NCI-H2227 (cell line): ENCODE results near the gene SMAD6.

Source experiments
- DNase-seq: peaks from one replicate; lab custom pipeline; 2025; ENCODE audit not compliant: unreplicated experiment; lab: John Stamatoyannopoulos, UW

SMAD6 gene

DNA sequence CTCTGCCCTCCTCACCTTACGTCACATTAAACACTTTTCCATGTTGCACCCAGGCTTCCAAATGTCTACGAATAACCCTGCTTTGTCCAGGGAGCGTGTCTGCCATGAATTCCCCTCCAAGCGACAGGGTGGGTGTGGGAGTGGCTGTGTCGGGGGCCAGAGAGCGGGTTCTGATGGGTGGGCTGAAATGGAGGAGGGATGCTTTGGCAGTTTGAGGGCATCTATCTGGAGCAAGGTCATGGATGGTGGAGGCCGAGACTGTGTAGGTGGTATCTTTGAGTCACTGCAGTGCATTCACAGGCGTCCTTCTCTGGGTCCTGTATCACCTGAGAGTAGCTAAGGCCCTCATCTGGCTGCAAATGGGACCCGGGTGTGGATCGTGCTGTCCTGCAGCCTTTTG lies 36.6 kb downstream of the SMAD6 start:
- no peak for DNase-seq

DNA sequence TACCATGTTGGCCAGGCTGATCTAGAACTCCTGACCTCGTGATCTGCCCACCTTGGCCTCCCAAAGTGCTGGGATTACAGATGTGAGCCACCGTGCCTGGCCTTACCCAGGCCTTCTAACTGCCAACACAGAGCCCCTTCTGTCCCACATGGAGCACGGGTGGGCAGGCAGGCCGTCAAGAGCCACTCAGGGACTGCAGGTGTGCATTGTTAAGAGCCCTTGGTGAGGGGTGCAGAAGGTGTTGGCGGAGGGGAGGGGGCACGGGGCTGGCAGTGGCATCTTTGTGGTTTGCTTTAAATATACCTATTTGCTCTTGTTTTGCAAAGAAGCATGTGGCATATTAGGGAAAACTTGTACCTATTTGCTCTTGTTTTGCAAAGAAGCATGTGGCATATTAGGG lies 37.3 kb downstream of the SMAD6 start:
- DNase-seq, result no peak

DNA sequence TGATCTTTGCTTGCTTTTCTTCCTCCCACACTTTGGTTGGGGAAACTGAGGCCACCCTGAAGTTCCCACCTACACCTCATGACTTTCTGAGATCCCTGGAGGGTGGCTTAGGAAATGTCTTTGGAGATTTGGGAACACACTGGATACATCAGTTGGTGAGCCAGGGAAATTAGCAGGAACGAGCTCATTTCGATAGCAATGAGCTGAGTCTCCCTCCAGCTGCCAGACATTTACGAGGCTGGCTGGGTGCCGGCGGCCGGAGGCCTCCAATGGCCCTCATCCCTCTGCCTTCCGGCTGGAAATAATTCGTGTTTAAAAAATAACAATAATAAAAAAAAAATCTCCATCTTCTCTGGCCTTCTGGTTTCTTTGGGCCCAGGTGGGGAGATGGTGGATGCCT lies 38.8 kb downstream of the SMAD6 start:
- DNase-seq, result no peak

DNA sequence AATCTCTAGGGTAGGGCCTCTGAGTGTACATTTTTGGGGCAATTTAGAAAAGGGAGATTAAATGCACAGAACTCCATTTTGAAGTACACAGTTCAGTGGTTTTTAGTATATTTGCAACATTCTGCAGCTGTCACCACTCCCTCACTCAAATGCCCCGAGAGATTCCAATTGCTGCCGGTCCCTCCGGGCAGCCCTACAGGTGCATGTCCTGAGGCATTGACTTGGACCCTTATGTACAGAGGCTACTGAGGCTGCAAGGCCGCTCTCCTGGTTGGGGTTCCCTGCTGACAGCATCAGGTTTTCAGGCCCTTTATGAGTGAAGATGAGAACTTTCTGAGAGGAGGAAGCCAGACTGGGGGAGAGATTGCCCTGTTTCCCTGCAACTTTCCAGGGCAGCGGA lies 39.6 kb downstream of the SMAD6 start:
- no peak for DNase-seq

DNA sequence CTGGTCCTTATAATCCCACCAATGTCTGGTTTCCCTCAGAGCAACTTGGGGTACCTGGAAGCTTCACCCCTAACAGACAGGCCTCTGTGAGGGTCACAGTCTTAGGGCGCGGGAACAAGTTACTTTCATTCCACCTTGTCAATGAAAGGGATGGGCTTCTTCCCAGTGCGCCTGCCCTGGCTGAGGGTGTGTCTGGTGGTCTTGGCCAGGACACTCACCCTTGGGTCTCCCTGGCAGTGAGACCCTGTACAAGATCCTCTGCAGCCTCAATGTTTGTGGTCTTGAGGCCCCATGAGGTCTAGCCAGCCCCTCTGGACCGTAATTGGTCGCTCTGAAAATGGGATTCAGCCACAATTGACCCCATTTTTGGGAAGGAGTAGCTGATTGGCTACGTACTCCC lies 40.2 kb downstream of the SMAD6 start:
- no peak for DNase-seq

DNA sequence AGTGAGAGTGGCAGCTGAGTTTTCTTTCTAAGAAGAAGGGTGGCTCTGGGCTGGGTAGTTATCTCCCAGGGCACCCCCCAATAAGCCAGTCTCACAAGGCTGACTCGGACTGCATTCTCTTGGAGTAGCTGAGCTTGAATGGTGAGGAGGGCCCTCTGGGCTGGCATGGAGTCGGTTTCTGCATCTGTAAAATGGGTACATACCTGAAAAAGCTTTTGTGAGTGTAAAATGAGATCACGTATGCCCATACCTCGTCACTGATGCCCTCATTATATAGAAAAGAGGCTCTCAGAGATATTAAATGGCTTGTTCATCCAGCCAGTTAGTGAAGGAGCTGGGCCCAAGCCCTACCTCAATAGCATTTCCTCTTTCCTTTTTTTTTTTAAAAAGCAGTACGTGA lies 41.2 kb downstream of the SMAD6 start:
- no peak for DNase-seq

DNA sequence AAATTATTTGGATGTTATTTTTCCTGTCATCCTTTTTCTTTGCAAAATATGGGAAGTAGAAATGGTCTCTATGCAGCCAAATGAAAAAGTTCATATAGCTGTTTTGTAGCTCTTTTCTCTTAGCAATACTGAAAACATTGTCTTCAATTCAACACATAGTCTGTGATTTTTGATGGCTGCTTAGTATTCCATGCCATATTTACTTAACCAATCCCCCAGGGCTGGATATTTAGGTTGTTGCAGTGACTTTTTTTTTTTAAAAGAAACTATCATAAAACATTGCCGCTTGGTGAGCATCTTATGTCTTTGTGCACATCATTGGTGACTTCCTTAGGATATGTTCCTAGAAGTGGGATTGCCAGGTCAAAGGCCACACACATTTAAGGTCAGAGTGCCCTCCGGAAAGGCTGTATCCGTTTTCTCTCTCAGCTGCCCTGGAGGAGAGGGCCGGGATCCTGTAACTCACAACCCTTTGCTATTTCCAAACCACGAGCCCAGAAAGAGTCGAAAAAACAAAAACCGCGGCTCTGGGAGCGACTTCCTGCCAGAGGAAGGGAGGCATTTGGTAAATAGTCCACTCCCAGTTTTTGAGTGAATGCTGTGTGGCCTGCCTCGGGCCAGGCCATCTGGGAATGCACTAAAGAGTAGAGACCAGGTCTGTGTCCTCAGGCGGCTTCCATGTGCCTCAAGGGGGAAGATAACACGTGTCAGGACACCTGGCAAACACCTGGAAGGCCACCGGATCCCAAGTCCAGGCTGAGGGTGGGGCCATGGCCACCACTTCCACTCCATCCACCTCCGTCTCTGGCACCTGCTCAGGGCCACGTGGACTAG lies 41.9 kb downstream of the SMAD6 start:
- no peak for DNase-seq

DNA sequence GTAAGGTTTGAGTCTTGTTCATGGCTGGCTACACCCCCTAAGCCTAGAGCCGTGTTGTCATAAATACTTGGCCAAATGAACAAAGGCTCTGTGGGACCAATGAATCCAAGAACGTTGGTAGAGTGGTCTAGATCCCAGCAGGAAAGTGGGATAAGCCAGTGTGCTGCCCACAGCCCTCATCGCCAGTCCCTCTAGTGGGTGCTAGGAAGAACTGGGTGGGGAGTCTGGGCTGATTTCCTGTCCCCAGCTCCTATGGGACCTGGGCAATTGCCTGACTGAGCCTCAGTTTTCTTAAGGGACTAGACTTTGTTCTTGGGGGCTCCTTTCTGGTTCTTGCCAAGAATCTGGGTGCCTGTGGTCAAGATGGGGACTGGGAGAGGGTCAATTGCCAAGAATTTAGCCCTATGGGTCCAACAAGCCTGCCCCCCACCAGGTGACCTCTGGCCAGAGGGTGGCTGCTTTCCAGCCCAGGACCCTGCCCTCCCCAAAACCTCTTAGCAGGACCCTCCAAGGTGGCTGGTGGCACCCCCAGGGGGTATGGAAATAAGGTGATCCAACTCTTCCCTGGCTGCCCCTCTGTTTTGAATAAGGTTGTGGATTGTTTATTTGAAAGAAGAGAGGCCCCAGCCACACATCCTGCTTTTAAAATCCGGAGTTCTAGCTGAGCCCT lies 42.7 kb downstream of the SMAD6 start:
- DNase-seq, result no peak

DNA sequence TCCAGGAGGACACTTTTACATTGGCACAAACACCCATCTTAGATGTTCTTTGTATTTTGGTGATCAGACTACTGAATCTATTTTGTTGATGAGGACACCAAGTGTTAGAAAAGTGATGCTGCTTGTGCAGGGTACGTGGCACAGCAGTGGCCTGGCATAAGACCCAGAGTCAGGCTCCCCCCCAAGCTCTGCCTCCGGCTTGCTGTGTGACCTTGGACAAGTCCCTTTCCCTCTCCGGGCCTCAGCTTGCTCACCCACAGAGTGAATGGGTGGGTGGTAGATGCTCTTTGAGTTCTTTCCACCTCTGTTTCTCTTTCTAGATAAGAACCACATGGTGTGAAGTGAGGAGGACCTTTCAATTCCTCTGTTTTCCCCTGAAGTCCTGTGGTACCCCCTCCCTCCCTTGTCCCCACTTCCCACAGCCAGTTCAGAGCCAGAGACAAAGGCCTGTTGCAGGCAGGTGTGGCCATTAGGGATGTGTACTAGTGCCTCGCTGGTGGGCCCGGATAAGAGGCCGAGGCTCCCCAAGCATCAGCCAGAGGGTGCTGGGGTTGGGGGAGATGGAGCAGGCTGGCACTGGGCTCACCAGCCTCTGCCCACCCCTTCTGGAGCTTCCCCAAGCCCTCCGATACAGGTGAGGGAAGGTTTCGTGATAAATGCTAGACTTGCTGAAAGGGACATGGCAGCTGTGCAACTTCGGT lies 43.6 kb downstream of the SMAD6 start:
- no peak for DNase-seq

DNA sequence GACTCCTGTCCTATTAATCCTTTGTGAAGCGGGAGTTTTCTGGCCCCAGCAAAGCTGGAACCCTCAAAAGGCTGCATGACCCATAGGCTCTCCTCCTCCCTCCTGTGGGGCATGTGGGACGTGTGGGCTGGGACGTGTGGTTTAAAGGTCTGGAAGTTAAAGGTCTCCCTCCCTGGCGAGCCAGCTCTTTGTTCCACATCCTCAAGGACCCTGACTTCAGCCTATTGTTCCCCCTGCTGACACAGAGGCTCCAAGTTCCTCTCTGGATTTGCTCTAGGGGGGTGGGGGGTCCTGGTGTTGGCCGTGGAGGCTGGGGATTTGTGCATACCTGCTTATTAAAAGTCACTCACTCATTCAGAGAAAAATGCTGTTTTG lies 44.2 kb downstream of the SMAD6 start:
- DNase-seq, result peak; percentile 6

DNA sequence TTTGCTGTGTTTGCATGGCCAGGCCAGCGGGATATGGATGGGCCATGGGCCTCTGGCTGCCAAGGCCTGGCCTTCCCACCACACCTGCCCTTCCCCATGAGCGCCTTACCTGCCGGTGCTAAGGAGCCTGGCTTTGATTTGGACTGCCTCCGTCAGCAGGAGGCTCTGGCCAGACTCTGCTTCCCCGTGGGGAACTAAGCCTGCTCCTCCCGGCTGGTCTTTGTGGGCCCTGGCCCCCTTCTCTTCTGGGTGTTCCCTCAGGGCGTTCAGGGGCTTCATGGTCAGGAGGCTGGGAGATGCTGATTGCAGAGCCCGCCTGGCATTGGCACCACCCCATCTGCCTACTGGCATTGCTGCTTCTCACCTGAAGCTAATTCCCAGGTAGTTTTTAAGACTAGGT lies 45.2 kb downstream of the SMAD6 start:
- DNase-seq, result no peak

DNA sequence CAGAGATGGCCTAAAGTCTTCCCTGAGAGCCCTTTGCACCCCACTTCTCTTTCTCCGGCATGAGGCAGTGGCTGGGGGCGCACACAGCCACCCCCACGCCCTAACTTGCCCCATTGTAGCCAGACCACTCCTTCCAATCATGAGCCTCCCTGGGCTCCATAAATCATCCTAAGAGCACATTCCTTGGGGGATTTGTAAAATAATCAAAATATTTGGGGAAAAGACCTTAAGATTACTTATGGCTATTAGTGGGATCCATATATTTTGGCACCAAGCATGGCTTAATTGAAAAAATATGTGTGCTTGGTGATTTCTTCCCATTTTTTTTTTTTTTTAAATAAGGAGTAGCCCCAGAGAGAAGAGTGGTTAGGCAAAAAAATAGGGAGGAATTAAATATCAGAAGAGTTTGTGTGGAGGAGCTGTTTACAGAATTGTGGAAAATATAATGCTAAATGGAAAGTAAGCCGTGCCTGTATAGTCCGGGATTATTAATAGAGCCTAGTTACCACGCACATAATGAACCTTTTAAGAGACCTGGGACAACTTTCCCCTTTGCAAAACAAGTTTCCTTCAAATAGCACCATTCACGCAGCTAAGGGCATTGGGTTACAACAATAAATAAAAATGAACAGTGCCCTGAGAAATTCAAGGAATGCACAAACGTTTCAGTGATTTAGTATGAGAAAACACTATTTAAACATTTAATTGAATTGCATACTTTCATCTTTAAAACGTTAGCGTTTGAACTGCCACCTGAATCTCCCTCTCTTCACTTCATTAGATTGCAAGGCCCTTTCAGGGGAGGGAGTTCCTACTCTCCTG lies 46.1 kb downstream of the SMAD6 start:
- no peak for DNase-seq

DNA sequence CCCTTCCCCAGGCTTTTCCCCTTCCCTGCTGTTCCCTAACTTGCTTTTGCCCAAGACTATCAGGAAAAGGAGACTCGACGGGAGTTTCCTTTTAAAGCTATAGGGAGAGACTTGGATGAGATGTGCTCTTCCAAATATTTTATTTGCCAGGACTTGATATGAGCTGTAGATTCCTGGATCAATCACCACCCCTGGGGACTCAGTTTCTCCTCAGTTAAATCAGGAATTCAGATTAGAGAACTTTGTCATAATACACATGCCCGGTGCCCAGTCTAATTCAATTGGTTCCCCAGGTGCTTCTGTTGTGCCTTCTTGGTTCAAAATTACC lies 46.6 kb downstream of the SMAD6 start:
- no peak for DNase-seq

DNA sequence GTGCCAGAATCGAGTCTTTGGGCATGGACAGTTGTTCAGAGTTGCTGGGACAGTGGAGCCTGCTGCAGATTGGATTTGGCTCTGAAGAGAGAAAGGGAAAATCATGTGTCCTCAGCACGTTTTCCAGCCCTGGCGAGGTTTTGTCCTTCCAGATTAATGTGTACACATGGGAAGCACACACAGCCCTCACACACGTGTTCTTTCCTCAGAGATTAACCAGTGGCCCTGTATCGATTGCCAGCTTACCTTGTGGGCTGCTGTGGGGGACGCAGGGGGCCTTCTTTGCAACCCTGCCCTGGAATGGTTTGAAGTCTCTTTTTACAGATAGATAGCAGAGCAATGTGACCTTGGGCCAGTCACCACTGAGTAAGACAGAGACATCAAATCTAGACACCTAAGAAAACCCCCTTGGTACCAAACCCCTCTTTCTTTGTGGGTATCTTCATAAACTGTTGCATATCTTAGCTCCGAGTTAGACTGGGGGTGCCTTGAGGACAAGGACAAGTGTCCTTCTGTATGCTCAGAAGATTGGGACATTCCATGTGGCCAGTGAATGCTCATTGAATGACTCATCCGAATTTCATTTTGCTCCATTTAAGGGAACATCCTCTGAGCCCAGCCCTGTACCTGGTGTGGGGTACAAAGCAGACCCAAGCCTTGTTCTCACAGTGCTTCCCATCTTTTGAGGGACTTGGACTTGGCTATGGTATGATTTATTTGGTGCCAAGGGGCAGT lies 48.0 kb downstream of the SMAD6 start:
- no peak for DNase-seq

DNA sequence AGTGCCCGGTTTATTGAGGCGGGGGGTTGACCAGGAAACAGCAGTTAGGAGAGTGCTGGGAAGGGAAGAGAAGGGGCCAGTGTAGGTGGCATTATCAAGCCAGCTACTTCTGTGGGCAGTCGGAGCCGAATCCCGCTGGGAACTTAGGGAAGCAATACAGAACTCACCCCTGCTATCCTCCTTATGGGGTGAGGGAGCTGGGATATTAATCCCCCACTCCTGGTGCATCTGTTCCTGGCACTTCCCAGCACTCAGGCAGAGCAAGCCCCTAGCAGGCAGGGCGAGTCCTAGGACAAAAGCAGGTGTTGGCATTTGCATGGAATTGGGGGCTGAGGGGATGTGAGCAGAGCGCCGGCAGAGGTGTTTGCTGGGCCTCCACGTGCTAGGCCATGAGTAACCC lies 48.6 kb downstream of the SMAD6 start:
- no peak for DNase-seq

DNA sequence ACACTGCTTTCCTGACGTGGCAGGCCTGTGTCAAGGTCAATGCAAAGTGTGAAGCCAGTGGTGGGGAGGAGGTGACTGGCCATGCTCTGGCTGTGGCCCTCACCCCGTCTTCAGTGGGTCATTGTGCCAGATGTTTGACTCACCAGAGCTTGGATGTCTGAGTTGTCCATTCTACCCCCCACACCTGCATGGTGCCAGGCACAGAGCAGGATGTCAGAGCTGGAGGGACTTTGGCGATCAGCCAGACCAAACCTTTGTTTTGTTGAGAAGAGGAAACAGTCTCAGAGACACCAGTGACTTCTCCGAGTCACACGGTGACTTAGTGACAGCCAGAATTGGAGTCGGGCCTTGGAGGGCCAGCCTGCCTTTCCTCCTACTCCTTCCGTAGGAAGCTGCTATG lies 49.5 kb downstream of the SMAD6 start:
- no peak for DNase-seq

DNA sequence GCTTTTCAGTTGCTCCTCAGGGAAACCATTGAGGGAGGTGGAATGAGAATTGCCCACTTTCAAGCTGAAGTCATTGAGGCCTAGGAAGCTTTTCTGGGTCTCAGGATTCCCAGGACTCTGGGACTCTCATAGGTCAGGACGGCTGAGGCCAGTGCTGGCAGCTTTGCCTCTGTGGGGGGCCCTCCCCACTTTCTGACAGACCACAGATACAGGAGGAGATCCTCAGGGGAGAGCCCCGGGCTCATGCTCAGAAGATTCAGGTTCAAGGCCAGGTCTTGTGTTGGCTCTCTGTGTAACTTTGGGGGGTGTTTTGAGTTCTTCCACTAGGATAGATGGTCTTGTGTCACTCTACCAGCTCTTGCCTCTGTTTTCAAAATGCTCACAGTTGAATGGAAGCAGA lies 50.0 kb downstream of the SMAD6 start:
- no peak for DNase-seq

DNA sequence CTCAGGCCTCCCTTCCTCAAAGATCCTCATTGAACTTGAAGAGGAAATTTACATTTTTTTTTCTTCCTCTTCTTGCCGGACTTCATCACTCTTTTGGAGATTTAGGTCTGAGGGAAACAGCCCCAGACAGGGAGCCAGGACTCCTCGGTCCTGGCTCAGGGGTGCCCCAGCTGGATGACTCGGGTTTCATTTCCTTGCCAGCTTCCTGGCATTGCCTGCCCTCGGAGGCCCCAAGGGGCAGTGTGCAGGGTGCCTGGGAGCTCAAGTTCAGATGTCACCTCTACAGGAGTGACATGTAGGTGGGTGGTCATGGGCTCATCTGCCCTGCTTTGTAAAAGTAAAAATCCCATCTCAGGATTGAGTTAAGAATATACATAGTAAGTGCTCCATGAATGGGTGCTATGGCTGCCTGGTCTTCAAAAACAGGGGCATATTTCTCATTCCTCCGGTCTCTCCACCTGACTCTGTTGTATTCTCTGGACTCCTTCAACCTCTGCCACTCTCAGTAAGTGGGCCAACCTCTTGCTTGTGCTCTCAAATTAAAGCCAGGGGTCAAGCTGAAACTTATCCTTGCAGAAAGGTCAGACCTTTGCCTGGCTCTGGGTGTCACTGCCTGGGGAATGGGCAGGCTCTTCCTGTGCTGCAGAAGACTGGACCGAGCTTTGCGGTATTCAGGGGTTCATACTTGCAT lies 51.8 kb downstream of the SMAD6 start:
- DNase-seq, result no peak

DNA sequence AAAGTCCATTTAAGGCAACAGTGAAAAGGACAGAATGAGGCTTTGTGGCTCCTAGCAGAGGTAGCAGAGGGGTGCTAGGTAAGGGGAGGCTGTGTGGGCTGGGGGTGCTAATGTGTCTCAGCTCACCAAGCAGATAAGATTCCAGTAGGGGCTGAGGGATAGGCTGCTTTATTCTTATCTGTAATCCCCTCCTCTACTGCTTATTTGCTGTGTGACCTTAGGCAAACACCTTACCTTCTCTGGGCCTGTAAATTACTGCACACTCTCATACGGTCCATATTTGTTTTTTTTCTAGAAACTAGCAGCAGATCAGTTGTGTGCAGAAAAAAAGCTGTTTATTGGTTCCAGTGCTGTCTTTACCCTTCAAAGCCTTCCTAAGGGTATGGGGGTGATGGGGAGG lies 52.8 kb downstream of the SMAD6 start:
- no peak for DNase-seq
